Fibroblast of upper back skin (primary cell): ENCODE measurements around the gene SH3GLB2.
"Not testable (repeated sequence)": the region's sequence is repeated elsewhere in the genome, so short reads cannot be mapped to it uniquely, and the experiment has no call there.

ENCODE experiments used
- DNase-seq: peaks from one replicate; pipeline ENCODE4 v3.0.0-alpha.2; 2013

Gene SH3GLB2

GRCh38 chr9:128992995-128993394 lies 35.1 kb downstream of the SH3GLB2 start:
- DNase-seq, result peak; percentile 12

- DNase-seq, result peak; percentile 72
These were observed 40.3 kb downstream of the SH3GLB2 start for GRCh38 chr9:128987805-128988204.

- DNase-seq, result no peak
These were observed 41.5 kb downstream of the SH3GLB2 start for GRCh38 chr9:128986671-128987070.

- DNase-seq, result no peak
These were observed 44.6 kb downstream of the SH3GLB2 start for GRCh38 chr9:128983536-128983935.

GRCh38 chr9:128979111-128979510 lies 49.0 kb downstream of the SH3GLB2 start:
- no peak for DNase-seq

- DNase-seq, result peak; percentile 52
These were observed 55.2 kb downstream of the SH3GLB2 start for GRCh38 chr9:128972956-128973355.

- DNase-seq, result peak; percentile 4
These were observed 58.6 kb downstream of the SH3GLB2 start for GRCh38 chr9:128969491-128969890.

- DNase-seq, result not testable (repeated sequence)
These were observed 66.7 kb downstream of the SH3GLB2 start for GRCh38 chr9:128961403-128961802.
